Fibroblast of mammary gland (primary cell): ENCODE data around the gene AOX1.
A peak's percentile ranks its signal among the peaks of the same experiment; 100 is the strongest.
"Not testable (repeated sequence)": the region's sequence is repeated elsewhere in the genome, so short reads cannot be mapped to it uniquely, and the experiment has no call there.

Experiments used
- DNase-seq: peaks from one replicate; pipeline ENCODE4 v3.0.0-alpha.2; 2010; ENCODE audit warnings: low read depth
- H3K4me3 ChIP-seq: 2 replicates; pipeline ENCODE4 v1.5.1; 2011; ENCODE audit warnings: low read depth, mild to moderate bottlenecking, low read length, moderate library complexity; ENCODE audit not compliant: control insufficient read depth
- TF ChIP-seq, protein P1 (sequence below): conservative IDR thresholded peaks from 2 replicates; pipeline ENCODE4 v1.5.1; 2011; ENCODE audit warnings: low read depth, low read length, inconsistent platforms; ENCODE audit not compliant: control insufficient read depth, insufficient read depth

The AOX1 gene

GRCh38 chr2:200677721-200678532 lies 92.1 kb downstream of the AOX1 start:
- TF ChIP-seq, protein P1, sequence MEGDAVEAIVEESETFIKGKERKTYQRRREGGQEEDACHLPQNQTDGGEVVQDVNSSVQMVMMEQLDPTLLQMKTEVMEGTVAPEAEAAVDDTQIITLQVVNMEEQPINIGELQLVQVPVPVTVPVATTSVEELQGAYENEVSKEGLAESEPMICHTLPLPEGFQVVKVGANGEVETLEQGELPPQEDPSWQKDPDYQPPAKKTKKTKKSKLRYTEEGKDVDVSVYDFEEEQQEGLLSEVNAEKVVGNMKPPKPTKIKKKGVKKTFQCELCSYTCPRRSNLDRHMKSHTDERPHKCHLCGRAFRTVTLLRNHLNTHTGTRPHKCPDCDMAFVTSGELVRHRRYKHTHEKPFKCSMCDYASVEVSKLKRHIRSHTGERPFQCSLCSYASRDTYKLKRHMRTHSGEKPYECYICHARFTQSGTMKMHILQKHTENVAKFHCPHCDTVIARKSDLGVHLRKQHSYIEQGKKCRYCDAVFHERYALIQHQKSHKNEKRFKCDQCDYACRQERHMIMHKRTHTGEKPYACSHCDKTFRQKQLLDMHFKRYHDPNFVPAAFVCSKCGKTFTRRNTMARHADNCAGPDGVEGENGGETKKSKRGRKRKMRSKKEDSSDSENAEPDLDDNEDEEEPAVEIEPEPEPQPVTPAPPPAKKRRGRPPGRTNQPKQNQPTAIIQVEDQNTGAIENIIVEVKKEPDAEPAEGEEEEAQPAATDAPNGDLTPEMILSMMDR: peak; percentile 23
- H3K4me3 ChIP-seq: no peak overlapping the region
- peak; percentile 85 for DNase-seq

GRCh38 chr2:200679127-200679526 lies 93.3 kb downstream of the AOX1 start:
- TF ChIP-seq, protein P1: no peak
- H3K4me3 ChIP-seq: no peak overlapping the region
- no peak for DNase-seq

DNA sequence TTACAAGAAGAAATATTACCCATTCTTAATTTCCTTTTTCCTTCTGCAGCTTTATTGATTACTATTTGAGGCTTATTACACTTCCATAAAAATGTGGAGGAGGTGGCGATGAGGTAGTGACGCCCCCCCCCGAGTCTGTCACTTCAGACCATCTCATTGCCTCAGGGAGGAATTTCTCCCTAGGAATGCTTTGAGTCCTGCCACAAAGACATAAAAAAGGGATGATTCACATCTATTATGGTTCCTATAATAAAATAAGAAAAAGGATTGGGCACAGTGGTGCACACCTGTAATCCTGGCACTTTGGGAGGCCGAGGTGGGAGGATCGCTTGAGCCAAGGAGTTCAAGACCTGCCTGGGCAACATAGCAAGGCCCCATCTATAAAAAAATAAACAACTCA lies 93.7 kb downstream of the AOX1 start:
- H3K4me3 ChIP-seq: no peak overlapping the region
- no peak for DNase-seq
- TF ChIP-seq, protein P1: no peak

DNA sequence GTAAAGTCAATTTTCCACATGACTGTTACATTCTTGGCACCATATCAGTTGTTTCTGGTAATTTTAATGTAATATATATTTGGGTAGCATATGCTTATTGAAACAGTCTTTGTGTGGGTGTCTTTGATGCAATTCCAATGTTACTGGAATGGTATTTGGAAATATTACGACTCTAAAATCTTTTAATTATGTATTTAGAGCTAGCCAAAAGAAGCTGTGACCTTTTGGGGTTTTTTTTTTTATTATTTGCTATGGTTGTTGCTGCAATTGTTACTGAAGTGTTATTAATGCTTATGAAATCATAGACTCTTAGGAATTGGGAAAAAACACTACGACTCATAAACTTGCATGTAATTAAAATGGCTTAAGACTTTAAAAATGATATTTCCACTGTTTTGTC lies 95.9 kb downstream of the AOX1 start:
- H3K4me3 ChIP-seq: no peak overlapping the region
- DNase-seq: peak; percentile 41
- TF ChIP-seq, protein P1: no peak

DNA sequence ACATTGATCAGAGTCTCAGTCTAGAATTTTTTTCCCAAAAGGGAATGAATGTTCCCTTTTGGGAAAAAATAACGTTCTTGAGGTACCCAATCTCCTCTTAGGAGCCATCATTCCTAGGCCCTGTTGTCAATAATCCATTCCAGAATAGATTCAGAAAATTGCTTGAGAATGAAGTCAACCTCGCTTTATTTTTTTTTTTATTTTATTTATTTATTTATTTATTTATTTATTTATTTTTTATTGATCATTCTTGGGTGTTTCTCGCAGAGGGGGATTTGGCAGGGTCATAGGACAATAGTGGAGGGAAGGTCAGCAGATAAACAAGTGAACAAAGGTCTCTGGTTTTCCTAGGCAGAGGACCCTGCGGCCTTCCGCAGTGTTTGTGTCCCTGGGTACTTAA lies 96.6 kb downstream of the AOX1 start:
- not testable (repeated sequence) for DNase-seq, H3K4me3 ChIP-seq

DNA sequence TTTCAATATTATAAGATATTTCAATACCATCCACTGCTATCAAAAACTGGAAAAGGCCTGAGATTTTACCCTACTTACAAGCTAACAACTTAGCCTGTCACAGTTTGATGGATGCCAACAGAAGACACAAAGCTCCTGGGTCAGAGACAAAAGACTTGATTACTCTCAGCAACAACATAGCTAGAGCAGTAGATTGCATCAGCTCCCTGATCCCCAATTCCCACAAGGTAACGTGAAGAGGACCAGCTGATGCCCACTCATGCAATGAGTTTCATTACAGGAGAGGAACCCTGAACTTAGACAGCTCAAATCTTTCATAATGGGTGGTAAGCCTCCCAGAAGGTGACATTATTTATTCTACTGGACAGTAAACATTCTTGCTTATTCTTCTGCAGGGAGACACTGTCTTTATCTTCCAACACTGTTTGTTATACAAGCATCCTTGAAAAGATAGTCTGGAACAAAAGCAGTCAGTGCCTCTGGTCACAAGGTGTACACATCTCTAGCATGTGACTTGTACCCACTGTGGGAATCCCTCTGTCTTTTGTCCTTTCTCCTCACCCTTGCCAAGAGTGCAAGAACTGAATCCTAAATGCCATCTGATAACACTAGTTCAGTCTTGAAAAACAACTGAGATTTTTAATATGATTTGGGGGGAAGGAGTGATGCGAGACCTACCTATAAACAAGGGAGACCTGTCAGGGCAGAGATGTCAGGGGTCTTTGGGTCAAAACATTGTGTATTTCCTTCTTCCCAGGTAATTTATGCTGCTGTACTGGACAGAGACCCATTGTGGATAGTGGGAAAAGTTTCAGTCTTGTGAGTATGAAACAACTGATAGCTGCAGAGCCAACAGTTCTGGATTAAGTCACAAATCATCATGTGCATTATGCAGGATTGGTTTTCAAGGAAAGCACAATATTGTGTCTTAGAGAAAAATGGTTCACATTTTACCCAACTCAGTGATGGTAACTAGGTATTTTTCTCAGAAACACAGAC lies 102.4 kb downstream of the AOX1 start:
- TF ChIP-seq, protein P1: no peak
- no peak overlapping the region for H3K4me3 ChIP-seq
- peak; percentile 12 for DNase-seq

DNA sequence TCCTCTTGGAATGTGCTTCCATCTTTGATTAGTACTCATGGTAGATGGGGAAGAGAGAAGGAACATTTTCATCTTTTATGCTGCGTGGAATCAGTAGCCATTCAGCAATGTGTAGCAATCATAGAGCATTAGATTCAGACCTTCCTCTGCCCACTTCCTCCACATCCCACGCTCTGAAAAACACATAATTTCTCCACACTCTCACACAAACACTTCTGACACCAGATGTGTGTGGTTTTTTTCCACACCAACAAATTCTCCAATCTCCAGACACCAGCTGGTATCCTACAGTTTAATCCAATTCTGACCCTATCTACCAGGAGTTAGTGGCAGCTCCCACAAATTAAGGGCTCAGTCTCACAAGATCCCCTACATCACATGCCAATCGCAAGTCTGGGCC lies 103.3 kb downstream of the AOX1 start:
- TF ChIP-seq, protein P1: no peak
- no peak overlapping the region for H3K4me3 ChIP-seq
- DNase-seq: no peak
